Left kidney (tissue), 2 donors: Measurements from ENCODE around the gene SLCO3A1. TPM values are rescaled to one million over a fixed set of nuclear protein-coding genes. Genes with fewer than 3 reads are reported as not detected.

Source experiments
- DNase-seq: peaks from one replicate; pipeline ENCODE4 v3.0.0-alpha.2; 2013
- polyA plus RNA-seq: library from polyadenylated mRNA; unstranded; fragments of 120-200 nt; gene quantifications from one replicate; pipeline ENCODE4 v1.2.1, GENCODE V29; 2013; ENCODE audit not compliant: insufficient read length

Gene SLCO3A1
- polyA plus RNA-seq, 1 donor: 9.5 TPM

DNA sequence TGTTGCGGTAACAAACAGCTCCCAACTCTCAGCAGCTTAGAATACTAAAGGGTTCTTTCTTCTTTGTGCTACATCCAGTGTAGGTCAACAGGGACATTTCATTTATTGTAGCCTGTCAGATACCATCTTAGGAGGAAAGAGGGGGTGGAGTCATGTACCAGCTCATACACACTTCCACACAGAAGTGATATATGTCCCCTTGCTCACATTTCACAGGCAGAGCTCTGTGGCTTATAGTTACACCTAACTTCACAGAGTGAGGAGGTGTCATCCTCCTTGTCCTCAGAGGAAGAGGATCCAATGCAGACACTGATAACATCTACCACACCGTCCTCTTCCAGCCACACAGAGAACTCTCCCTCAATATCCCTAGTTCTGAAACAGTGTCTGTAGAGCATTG is 247.2 kb downstream of the SLCO3A1 start:
- no peak for DNase-seq

DNA sequence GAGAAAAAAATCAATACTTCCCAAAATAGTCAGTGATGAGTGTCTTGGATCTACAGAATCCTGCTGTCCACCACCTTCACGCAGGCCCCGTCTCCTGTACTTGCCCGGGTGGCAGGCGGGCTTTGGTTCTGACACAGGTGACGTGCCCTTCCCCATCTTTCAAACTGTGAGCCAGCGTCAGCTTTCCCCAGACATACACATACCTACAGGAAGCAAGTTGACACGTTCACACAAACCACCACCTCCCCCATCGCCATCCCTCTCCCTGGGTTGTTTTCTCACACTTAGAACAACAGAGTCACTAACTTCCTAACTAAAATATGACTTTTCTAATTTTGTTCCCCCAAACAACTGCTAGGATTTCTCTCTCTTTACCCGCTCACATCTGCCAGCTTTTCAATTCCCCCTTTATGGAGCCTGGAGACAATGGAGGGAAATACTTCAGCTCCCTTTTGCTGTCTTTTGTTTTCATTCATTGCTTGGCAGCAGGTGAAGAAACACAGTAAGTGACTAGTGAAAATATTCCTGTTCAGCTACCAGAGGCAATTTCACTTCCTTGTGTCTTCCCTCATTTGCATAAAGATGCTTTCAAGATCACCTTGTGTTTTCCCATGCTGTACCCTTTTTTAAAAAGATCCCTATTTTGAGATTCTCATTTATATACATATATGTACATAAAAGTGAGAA is 248.3 kb downstream of the SLCO3A1 start:
- DNase-seq: no peak

DNA sequence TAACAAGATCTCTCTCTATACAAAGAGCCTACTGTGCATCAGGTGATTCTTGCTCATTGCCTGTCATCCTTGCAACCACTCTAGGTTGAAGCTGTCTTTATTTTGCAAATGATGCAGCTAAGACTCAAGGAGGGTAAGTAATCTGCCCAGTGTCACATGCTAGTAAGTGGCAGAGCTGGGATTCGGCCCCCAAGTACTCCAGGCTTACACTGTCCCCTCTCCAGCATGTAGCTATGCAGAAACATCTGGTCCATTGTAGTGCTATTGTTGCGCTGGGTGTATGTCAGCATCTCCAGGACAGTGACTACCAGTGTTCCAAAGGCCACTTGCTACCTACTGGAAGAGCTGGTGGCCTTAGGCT is 248.9 kb downstream of the SLCO3A1 start:
- no peak for DNase-seq

DNA sequence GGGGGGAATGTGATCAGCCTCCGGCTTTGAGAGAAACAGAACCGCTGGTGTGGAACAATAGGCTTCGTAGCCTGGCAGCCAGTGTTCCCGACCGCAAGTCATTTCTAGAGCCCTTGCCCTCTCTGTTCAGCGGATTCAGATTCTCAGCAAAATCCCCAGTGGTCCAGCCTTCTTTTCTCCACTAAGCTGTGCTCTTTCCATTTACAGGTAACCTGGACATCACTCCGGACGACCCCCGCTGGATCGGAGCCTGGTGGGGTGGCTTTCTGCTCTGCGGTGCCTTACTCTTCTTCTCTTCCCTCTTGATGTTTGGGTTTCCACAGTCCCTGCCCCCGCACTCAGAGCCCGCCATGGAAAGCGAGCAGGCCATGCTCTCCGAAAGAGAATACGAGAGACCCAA is 250.6 kb downstream of the SLCO3A1 start:
- no peak for DNase-seq

DNA sequence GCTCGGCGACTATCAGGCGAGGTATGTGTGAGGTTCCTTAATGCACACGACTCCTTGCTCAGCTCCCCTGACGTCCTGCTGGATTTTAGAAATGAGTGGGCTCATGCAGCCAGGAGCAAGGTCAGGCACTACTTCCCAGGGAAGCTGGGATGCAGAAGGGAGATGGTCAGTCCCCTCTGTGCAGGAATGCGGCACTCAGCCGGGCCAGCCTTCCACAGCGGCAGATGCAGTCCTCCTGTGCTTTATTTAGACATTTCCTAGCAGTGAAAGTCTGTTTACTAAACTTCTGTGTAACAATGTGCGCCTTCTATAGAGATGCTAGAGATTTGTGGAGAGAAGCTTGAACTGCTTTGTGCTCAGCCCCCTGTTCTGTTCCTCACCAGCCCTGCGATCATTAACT is 252.1 kb downstream of the SLCO3A1 start:
- no peak for DNase-seq

DNA sequence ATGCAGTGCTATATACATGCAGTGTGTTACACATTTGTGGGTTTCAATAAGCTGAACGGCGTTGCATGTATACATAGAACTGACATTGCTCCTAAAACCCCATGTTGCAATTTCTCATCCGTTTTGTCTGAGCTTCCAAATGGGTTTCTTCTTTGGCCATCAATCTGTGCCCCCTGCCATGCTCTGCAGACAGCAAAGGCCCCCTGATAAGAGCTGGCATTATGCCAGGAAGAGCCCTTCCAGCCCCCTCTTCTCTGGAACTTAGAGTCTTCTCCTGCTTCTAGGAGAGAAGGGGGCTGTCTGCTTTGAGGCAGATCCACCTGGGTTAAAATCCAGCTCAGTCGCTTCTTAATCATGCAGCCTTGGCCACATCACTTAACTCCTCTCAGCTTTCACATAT is 254.0 kb downstream of the SLCO3A1 start:
- DNase-seq: no peak

DNA sequence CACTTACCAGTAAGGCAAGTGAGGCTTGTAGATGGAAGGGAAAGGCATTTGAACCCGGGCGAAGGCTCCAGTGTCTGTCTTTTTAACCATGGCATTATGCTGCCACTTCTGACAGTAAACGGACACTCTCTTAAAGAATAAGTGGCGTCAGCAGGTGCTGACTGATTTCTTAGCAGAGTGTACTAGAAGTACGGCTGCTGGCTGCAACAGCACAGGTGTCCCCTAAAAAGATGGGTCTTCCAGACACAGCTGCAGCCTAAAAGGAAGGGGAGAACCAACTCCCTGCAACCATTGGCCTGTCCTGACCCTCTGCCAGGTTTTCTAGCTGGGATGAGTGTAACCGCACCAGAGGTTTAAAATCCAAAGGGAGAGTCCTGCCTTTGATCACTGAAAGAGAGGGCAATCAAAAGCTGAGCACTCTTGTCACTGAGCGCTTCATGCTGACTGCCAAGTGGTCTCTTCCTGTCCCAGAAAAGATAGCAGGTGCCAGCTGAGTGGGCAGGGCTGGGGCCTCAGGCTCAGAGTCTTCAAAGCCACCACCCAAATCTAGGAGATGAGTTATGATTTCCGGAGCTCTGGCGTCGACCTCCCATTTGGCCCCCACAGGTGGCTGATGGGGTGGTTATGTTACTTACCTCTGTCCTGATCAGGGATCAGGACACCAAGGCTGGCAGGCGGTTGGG is 255.8 kb downstream of the SLCO3A1 start:
- DNase-seq: no peak

DNA sequence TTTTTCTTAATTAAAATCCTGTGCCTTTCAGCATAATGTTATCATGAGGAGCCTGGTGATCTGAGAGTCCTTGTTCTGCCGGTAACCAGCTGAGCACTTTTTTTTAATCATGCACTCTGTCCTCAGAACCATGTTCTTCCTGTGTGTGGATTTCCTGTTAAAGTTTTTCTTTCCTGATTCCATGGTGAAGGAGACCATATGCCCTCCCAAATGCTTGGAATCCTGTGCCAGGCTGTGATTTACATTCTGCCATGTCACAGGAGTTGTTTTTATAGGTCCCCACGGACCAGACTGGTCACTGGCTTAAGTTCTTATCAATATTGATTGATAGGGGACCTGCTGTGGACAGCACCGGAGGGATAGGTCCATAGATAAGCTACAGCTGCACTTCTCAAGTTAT is 257.8 kb downstream of the SLCO3A1 start:
- DNase-seq: no peak

DNA sequence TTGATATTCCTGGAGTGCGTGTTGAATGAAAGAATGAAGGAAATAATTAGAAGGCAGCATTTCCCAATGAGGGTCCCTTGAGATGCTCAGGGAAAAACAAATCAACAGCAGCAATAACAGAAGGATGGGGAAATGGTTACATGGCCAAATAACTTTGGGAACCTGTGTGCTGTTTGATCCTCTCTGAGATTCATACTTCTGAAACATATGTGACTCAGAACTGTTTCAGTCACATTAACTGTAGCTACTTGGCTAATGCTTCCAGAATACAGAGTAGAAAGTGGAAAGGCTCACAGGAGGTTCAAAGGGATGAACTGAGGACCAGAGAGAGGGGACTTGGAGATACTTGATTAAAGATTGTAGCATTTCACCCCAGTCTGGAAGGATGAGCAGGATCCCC is 258.2 kb downstream of the SLCO3A1 start:
- no peak for DNase-seq

DNA sequence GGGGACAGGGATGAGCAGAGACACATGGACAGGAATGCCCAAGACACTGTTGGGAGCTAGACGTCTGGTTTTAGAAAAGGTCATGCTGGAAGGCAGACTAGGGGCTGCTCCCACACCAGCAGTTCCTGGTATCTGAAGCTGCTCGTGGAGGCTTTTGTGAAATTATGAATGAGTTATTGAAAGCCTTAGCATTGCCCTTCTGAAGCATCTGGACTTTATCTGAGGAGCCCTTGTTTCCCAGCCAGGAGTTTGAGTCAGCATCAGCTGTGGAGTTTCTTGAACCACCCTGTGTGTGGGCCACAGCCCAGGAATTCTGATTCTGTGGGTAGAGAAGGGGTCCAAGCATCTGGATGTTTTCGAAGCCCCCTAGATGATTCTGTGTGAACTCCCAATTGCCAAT is 258.7 kb downstream of the SLCO3A1 start:
- no peak for DNase-seq

DNA sequence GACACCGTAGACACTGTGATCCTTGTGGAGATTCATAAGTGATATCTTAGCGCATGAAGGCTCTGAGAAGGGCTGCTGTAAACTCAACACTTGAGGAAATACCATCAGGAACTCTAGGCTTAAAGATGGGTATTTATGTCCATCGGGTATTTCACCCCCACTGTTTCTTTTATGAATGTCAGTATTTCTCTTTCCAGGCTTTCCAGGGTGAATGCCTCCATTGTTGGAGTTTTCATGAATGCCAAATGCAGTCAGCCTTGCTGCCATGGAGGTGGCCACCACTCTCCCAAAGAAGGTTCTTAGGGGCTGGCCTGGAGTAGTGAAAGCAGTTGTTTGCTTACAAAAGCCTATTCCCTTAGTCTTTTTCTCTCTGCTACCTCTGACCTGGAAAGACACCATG is 259.2 kb downstream of the SLCO3A1 start:
- DNase-seq: no peak

DNA sequence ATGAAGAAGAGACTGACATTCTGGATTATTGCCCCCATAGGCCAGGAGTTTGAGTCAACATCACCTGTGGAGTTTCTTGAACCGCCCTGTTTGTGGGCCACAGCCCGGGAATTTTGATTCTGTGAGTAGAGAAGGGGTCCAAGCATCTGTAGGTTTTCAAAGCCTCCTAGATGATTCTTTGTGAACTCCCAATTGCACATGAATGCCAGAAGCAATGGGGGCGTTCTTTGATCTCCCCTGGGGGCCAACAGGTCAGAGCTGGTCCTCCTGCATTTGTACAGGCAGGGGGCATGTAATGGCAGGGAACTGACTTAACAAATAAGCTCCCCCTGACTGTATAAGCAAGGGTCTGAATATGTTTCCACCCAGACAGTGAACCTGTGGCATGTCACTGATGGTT is 260.3 kb downstream of the SLCO3A1 start:
- DNase-seq: no peak

DNA sequence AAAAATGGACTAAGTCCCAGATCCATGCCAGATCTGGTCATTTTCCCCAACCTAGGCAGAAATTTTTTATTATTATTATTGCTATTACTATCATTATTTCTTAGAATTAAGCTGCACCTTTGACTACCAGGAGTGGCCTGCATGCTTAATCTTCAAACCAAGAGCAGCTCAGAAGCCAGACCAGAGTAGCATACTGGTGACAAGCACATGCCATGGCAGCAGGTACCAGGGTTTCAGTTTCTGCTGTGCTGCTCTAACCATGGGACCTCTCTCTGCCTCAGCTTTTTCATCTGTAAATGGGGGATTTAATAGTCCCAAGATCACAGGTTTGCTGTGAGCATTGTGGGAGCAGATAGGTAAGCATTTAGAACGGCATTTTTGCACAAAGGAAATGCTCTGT is 262.3 kb downstream of the SLCO3A1 start:
- no peak for DNase-seq

DNA sequence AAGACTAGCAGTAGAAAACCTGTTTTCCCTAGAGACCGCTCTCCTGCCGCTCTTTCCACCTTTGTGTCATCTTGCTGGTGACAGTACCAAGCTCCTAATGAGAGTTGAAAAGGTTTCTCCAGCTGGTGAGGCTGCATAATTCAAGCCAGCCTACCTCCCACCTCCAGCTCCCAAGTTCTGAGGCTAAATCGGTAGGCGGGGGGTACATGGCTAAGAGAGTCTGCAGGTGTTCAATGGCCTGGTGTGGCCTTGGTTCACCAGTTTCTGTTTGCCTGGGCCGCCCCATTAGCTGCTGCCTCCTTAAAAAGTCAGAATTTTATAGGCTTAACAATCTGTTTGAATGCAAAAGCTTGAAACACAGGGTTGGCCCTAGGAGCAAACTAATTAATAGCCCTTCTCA is 262.8 kb downstream of the SLCO3A1 start:
- no peak for DNase-seq

DNA sequence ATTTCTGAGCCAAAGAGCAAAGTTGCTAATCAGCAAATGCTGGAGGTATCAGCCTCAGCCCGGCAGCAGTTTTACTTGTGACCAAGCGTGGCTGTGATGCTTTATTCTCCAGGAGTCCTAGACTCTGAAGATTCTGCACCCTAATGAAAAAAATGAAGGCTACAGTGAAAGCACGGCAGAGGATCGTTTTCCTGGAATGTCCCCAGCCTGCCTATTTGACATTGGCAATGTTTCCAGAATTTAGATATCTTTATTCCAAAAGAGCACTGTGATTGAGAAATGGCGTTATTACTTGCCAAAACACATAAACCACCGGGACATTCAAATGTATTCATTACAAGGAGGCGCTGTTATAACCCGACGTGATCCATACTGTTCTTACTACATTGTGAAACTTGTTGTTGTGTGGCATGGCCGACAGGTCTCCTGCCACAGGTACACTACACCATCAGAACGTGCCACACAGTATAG is 263.8 kb downstream of the SLCO3A1 start:
- DNase-seq: no peak

DNA sequence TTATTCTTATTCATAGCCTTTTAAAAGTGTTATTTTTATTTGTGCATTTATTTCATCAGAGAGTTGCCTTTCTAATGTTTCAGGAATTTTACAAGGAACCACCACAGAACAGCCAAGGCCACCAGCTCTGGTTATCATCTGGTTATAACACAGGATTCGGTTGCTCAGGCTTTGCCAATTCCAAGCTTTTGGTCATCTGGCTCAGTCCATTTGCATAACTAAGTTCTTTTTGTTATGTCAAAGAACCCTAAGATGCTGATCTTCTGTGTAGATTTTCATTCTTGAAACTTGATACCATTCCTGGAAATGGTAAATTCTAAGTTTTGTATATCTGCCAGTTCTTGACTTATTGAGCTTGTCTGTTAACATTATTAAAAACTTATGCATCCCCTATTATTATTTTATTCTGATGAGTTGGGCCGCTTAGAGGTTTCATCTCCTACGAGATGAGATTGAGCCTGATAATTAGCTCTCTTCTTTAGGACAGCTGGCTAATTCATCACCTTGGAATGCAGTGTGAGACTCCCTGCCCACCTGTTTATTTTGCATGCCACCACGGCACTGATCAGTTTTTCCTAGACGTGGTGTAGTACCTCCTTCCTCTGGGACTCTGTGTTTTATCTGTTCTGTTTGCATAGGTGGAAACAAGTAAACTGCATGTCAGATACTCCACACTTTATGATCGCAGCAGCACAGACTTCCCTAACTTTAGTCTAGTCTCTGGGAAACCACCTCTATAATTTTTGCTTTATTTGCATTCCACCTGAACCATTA is 264.8 kb downstream of the SLCO3A1 start:
- no peak for DNase-seq

DNA sequence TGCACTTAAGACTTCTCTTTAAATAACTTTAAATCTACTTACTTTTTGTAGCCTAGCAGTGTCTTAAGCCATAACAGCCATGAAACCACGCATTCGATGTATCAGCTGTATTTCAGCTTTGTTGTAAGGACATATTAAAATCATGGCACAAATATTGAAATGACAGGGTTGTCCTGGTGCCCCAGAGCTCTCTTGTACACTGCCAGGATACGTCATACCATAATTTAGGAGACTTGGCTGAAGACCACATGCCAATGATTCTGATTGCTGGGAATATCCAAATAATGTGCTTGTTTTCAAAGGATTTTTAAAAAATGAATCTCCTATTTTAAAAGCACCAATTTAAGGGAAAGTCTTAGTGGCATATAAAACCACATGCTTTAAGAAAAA is 265.4 kb downstream of the SLCO3A1 start:
- DNase-seq: no peak

DNA sequence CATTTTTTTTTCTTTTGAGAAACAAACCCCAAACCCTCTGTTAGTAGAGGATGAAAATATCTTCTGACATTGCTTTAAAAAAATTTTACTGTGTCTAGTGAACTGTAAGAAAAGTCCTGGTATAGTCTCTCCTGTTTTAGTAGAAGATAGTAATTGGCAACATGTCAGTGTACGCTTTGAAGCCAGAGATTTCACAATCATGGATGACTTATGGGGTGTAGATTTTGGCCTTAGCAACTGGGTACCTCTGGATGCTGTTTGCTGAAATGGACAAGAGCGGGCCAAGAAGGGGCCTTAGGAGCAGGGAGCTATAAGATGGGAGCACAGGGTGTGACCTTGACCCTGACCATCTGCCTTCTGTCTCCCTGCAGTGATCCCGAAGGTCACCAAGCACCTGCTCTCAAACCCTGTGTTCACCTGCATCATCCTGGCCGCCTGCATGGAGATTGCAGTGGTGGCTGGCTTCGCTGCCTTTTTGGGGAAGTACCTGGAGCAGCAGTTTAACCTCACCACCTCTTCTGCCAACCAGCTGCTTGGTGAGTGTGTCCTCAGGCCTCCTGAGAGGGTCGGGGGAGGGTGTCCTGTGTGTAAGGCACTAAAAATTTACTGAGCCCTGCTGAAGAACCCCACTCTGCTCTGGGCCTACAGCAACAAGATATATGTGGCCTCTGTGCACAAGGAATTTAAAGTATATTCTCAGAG is 266.7 kb downstream of the SLCO3A1 start:
- no peak for DNase-seq

DNA sequence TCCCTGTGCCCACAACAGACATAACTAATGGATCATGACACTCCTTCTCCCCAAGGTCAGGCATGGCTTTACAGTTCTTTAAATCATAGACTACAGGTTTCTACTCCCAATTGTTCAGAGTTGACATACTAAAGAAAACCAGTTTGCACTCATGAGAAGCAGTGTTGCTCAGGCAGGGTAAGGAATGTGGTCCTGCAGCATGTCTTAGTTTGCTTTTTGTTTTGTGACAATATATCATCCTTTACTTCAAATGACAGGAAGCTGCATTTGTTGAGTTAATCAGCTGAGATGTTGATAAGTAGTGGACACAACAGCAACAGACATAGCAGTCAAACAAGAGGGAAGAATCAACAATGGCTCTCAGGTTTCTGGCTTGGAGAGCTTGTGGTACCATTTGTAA is 267.5 kb downstream of the SLCO3A1 start:
- DNase-seq: no peak

DNA sequence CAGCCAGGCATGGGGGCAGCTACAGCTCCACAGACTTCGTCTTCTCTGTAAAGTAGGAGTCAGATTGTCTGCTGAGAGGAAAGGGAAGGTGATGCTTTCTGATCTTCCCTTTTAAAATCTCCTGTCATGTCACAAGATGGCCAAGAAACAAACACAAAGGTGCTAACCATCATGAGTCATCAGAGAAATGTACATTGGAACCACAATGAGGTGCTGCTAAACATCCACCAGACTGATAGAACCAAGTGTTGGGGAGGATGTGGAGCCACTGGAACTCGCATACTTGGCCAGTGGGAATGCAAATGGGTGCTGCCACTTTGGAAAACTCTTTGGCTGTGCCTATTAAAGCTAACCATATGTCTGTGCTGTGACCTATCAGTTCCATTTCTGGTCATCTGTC is 268.8 kb downstream of the SLCO3A1 start:
- no peak for DNase-seq

DNA sequence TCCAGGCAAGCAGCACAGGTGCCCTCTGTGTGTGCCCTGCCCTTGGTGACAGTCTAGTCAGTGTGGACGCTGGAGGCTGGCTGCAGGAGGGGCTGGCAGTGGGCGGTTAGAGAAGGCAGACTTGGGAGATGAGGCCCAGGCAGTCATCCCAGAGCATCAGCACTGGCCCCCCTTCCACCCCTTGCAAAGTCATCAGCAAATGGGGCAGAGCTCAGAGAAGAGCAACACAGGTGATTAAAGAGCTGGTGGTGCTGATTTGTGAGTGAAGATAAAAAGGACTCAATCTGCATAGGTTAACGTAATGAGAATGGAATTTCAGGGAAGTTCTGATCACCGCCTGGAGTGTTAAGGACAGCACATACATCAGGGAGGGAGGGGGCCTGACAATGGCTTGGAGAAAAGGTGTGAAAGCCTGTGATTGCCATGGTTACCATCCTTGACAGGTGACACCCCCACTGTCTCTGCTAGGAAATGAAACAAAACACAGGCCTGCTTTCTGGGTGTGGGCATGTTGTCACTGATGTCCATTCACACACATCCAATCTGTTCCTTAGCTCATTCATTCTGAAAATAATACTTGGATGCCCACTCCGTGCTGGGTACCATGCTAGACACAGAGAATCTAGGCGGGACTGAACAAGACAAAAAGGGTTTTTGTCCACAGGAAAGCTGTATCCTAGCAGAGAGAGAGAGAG is 270.6 kb downstream of the SLCO3A1 start:
- DNase-seq: no peak

DNA sequence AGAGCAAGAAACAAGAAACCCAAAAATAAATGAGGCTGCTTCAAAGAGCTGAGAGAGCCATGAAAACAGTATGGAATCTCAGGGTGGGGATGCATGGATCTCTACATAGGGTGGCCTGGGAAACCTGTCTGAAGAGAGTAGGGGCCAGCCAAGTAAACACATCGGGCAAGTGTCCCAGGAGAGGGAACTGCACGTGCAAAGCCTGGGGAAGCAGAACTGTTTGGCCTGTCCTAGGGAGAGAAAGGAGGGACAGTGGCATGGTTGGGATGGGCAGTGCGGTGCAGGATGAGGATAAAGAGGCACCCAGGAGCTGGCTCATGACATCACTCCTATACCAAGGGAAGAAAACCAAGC is 271.1 kb downstream of the SLCO3A1 start:
- no peak for DNase-seq
